GM18951 (cell line): Measurements from ENCODE around the gene RIBC2.
"Not testable (repeated sequence)": the region's sequence is repeated elsewhere in the genome, so short reads cannot be mapped to it uniquely, and the experiment has no call there.

ENCODE experiments used
- POLR2A ChIP-seq: IDR thresholded peaks from 4 replicates; pipeline ENCODE4 v1.6.1; 2011; ENCODE audit warnings: mild to moderate bottlenecking; ENCODE audit not compliant: insufficient read length, insufficient read depth; ENCODE audit errors: extremely low read depth
- in situ Hi-C: fragments of 300-500 bp; cut with MboI; formaldehyde crosslinking; loops from one replicate; pipeline ENCODE4 v1.12.0; 2022; ENCODE audit warnings: low sequenced_read_pairs, mixed read lengths, inconsistent platforms; ENCODE audit not compliant: unreplicated experiment

Gene RIBC2

GRCh38 chr22:45459235-45459634 lies 45.7 kb downstream of the RIBC2 start:
- in situ Hi-C loops, result no loop called here
- TF ChIP-seq POLR2A, result no peak

GRCh38 chr22:45460288-45461109 lies 47.0 kb downstream of the RIBC2 start:
- TF ChIP-seq POLR2A, result no peak
- in situ Hi-C loops, result no loop called here

GRCh38 chr22:45462034-45462655 lies 48.7 kb downstream of the RIBC2 start:
- TF ChIP-seq POLR2A, result no peak
- in situ Hi-C loops, result no loop called here

- in situ Hi-C loops, result not testable (repeated sequence)
Measured at GRCh38 chr22:45463691-45464090, 50.2 kb downstream of the RIBC2 start.

- in situ Hi-C loops, result no loop called here
- no peak for TF ChIP-seq POLR2A
Measured at GRCh38 chr22:45465633-45466032, 52.1 kb downstream of the RIBC2 start.

- in situ Hi-C loops, result no loop called here
- TF ChIP-seq POLR2A, result no peak
Measured at GRCh38 chr22:45468872-45469271, 55.4 kb downstream of the RIBC2 start.

- in situ Hi-C loops, result no loop called here
- no peak for TF ChIP-seq POLR2A
Measured at GRCh38 chr22:45469281-45470073, 56.0 kb downstream of the RIBC2 start.

GRCh38 chr22:45470871-45471270 lies 57.4 kb downstream of the RIBC2 start:
- in situ Hi-C loops, result no loop called here
- no peak for TF ChIP-seq POLR2A

- no peak for TF ChIP-seq POLR2A
- in situ Hi-C loops, result no loop called here
Measured at GRCh38 chr22:45472426-45472825, 58.9 kb downstream of the RIBC2 start.

GRCh38 chr22:45473626-45474237 lies 60.2 kb downstream of the RIBC2 start:
- no peak for TF ChIP-seq POLR2A
- in situ Hi-C loops, result no loop called here

GRCh38 chr22:45475063-45475747 lies 61.7 kb downstream of the RIBC2 start:
- in situ Hi-C loops, result no loop called here
- TF ChIP-seq POLR2A, result no peak

- TF ChIP-seq POLR2A, result no peak
- in situ Hi-C loops, result no loop called here
Measured at GRCh38 chr22:45475851-45476514, 62.5 kb downstream of the RIBC2 start.
